HG03095 (cell line): Measurements from ENCODE around the gene RAB9B.
"Not testable (repeated sequence)": the region's sequence is repeated elsewhere in the genome, so short reads cannot be mapped to it uniquely, and the experiment has no call there.

Experiments used
- ATAC-seq: cut with Tn5 transposase; IDR thresholded peaks from one replicate; pipeline ENCODE4 v1.9.1; 2021; ENCODE audit warnings: moderate library complexity; ENCODE audit not compliant: unreplicated experiment

Gene RAB9B, protein sequence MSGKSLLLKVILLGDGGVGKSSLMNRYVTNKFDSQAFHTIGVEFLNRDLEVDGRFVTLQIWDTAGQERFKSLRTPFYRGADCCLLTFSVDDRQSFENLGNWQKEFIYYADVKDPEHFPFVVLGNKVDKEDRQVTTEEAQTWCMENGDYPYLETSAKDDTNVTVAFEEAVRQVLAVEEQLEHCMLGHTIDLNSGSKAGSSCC

DNA sequence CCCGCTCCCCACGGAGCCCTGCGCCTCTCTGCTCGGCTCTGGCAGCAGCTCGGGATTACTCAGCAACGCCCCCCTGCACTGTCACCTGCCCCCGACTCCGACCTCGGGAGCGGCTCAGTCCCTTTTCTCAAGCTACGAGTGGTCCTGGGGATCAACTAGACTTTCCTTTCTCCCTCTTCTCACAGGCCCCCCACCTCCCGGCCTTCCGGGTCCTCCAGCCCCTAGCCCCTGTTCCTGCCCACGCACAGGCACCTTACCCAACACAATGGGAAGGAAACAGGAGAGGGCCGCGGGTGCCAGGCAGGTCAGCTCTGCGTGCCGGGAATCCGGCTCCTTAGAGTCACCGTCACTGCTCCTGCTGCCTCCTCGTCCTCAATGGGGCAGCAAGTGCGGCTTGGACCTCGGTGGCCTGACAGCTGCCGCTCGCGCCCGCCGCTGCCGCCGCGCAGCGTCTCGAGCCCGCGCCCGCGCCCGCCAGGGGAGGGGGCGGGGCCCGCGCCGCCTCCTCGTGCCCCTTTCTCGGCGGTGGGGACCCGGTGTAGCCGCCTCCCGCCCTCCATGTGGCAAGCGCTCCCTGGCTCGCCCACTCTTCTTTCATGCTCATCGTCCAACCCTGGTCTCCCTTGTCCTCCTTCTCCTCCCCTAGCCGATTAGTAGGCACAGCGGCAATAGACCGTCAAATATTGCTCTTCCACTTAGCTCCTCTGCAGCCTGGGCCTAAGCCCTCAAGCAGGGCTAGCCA, at the start of gene RAB9B:
Gene RAB9B, minus strand, starts transcription at position 455 of the 742 bp plus-strand sequence. CDS start 6,473 bp downstream, outside the sequence.
- ATAC-seq = peak; percentile 37

DNA sequence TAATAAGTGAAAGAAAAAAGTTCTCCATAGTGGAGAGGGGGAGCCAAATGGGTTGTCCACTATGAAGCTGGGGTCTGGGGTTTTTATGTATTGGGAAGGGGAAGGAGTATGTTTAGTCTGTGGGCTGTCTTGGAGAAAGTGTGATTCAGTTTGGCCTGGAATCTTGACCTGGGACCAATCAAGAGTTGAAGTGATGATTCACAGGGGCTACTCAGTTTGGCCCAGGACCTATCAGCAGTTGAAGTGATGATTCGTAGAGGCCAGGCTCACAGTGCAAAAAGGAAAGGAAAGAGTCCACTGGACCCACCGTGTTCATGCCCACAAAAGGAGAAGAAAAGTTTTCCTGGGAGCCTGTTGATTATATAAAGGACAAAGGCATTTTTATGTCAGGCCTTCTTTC, 47.3 kb upstream of the RAB9B start:
- ATAC-seq = no peak

DNA sequence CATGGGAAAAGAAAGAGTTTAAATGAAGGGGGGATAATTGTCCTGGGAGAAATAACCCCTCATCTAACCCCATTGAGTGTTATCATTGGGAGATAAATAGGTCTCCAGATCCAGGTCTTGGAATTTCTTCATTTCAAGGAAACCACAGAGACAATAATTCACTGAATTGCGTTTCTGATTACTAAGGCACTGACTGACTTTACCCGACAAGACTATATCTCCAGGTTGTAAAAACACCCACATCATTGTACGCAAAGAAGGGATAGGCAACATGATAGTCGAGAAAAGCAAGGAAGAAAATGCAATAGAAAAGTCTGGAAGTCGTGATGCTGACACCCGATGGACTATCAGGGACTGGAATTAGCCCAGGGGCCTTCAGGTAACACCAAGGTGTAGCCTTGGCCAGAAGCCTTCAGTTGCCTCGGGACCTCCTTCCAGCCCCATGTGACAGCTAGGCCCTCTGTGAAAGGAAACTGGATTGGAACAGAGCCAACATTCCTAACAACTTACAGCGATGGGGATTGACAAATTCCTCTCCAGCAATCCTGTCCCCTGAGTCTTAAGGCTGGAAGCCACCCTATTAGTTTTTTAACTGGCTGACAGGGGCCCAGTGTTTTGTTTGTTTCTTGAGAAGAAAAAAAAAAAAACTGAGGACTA, 46.5 kb upstream of the RAB9B start:
- ATAC-seq = no peak

DNA sequence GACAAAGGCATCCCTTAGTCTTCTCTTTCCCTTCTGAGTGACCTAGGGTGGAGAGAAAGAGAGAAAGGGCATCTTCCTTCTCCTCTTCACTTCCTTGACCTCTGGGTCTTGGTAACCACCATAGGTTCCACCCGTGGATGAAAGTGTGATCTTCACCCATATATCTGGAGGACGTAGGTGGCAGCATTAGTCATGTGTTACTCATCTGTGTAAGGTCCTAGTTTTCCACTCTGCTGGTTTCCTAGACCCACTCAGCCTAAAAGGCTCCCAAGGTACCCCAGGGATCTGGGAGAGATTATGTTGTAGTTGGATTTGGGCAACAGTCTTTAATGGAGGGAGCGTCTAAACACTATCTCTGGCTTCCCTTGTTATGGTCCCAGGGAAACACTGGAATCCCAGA, 45.5 kb upstream of the RAB9B start:
- ATAC-seq = no peak

DNA sequence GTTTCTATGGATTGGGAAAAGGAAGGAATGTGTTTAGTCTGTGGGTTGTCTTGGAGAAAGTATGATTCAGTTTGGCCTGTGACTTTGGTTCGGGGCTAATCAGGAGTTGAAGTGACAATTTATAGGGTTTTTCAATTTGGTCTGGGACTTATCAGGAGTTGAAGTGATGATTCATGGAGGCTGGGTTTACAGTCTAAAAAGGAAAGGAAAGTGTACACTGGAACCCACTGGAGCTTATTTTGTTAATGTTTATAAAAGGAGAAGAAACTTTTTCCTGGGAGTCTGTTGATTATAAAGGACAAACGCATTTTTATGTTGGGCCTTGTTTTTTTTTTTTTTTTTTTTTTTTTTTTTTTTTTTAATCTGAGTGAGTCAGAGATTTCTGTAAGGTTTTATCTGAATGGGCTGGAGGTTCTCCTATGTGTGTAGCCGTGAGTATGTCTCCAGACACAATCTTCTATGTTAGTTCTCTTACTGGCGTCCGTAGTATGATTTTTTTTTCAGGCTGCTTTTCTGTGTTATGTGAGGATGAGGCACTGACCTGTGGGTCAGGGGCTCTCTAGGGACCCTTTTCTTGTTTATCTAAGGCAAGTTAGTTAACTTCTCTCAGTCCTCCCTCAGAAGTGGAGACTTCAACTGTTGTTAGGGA, 33.0 kb upstream of the RAB9B start:
- no peak for ATAC-seq

DNA sequence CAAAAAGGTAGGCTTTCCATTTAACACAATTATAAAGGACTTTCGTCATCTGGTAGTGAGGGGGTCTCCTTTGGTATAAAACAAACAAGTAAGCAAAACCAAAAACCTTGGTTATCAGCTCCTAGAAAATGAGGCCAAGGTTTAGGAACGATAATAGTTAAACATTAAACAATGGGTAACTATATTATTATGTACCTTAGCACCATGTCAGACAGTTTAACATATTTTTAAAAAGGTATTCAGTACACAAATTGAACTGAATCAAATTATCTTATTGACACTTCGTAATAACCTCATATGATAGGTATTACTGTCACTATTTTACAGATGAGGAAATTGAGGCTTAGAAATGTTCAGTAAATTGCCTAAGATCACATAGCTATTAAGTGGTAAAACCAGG, 32.1 kb upstream of the RAB9B start:
- ATAC-seq = no peak

DNA sequence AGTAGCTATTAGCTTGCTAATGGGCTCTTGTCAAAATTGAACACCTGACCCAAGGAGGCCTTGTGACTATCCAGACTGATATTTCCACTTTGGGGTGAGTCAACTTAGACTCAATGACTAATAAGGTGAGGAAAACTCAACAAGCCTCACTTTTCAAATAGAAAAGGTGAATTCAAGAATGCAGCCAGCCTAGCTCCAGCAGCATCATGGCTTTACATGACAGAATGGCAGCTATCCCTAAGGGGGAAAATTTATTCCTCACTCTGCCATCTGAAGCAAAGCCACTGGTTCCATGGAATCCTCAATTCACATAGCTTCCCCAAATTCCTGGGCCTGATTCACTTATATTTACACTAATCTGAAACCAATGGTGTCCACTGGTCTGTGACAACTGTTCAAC, 29.1 kb upstream of the RAB9B start:
- ATAC-seq = no peak

DNA sequence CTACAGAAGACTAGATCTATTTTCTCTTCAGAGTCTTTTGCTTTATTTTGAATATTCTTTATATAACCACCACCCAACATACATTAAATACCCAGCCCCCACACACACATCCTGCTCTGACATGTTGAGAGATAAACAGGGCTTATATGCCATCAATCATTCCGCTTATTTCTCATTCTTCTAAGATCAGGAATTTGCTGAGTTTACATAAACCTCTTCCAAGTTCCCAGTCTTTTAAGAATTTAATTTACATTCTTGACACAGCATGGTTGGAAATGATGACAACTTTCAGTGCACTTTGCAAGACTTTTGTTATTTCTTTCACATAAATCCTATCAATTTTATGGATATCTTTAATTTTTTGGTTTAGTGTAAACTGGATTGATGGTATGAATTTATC, 17.5 kb upstream of the RAB9B start:
- no peak for ATAC-seq

DNA sequence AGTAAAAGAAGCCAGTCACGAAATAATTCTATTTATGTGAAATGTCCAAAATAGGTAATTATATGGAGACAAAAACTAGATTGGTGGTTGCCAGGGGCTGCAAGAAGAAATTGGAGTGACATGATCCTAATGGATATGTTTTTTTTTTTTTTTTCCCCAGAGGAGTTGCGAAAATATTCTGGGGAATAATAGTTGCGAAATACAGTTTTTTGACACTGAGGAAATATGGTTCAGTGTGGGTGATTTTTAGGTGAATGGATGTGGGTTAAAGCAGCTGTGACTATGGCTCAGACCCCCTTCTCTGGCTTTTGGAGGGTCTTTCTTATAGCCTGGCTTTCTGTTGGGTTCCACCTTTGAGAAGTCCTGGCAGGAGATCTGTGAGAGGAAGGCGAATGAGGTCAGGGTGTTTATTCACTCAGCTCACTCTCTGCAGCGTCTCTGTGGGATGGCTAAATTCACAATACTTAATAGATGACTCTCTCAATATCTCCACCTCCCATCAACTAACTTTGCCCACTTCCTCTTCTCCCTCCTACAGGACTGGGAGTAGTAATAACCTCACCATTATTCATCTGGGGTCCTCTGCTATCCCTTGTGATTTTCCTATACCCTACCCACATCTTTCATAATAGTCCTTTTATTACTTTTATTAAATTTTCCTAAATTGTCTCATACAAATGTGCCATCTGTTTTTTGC, 15.3 kb upstream of the RAB9B start:
- no peak for ATAC-seq

DNA sequence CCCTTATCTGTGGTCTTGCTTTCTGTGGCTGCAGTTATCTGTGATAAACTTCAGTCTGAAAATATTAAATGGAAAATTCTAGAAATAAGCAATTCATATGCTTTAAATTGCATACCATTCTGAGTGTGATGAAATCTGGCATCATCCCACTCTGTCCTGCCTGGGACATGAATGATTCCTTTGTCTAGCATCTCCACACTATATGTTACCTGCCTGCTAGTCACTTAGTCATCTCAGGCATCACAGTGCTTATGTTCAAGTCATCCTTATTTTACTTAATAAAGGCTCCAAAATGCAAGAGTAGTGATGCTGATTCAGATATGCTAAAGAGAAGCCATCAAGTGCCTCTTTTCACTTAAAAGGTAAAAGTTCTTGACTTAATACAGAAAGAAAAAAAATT, 14.3 kb upstream of the RAB9B start:
- ATAC-seq = no peak

DNA sequence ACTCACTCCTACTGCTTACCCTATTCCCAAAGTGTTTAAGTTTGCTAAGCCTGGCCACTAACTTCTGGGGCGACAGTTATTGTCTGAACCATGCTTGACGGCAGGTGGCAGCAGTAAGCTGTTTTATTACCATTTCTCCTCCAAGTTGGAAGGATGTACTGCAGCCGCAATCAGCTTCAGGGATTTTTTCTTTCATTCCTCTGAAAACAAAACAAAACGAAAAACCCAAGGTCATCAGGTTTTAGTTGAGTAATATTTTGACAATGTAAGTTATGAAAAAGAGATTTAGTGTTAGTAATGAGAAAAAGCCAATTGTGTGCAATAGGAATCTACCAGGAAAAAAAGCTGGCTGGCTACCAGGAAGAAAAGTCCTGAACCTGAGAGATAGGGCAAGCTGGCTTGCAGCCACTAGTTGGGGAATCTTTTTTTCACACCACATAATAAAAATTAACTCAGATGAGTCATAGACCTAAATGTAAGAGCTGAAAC, 13.2 kb upstream of the RAB9B start:
- peak; percentile 72 for ATAC-seq

DNA sequence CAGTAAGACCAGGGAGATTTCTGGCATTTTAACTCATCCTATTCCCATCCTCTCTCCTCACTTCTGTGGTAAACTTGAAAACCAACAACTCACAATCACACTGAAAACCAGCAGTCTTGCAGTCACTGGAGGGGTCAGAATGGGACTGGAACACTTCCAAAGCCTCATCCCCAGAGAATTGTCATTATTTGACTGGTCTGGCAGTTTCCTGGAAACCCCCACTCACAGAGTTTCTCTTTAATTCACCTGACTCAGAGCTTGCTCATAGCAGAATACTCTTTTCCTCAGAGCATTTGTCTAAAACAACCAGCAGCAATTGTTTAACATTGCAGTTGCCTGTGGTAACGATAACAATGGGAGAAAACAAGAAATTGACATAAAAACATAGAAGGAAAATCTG, 7.3 kb upstream of the RAB9B start:
- no peak for ATAC-seq

DNA sequence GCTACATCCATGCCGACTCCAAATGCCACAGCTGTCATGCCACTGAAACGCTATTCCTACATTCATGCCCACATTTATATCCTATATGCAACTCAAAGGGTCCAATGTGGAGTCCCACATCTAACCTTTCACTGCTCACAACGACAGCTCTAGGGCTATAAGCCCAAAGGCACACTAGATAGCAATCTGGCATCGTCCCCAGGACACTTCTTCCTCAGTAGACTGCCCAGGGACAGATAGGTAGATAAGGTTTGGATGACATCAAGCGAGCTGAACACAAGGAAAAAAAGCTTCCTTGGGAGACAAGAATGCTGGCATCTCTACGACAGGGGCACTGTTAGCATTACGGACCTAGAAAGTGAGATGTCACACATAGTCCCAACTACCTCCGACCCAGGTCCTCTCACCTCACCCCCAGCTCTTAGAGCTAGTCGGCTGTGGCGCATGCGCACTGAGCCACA, 685 bp downstream of the RAB9B start:
- ATAC-seq = peak; percentile 85

DNA sequence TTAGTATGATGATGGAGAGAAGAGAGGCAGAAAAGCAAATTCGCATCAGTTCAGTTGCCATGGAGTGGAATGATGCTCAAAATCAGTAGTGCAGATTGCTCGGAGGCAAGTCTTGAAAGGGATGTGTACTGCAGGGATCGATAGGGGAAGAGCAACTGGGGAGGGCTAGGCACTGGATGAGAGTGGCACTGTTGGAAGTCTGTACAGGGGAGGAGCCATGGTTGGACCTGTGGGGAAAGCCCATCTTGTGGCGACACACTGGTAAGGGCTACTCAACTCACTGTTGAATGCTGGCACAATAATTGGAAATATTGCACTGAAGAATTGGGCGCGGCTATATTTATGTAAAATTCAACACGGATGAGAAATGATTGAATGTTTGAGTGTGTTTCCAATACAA, 1.2 kb downstream of the RAB9B start:
- ATAC-seq = no peak

DNA sequence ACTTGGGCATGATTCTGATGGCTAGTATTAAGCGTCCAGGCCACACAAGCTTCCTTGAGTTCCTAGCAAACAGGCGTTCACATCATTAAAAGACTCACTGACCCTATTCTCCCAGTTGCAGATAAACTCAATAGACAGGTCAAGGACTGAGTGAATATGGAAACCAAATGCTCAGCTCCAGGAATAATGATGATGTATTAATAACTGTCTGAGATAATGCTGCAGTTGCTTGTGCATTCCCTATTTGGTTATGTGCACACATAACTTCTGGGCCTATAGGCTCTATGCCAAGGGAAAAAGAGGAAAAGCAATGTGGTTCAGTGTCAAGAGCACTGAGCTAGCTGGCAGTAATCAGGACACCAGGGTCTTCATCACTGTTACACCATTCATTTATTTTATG, 3.5 kb downstream of the RAB9B start:
- no peak for ATAC-seq

DNA sequence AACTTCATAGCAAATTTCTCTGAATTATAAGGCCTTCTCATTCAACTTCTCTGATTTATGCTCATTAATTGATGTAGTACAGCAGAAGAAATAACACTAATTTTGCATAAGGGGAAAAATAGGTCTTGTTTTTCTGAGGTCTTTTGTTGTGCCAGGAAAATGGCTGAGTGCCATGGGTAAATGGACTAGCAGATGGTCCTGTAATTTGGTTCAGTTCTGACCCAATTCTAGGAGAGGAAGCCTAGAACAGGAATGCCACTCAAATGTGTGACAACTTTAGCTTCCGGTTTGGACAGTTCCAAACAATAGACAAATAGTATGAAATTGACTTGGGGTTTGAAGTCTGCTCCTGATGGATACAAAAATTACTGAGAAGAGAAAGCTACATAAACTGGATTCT, 6.2 kb downstream of the RAB9B start:
- ATAC-seq = no peak

DNA sequence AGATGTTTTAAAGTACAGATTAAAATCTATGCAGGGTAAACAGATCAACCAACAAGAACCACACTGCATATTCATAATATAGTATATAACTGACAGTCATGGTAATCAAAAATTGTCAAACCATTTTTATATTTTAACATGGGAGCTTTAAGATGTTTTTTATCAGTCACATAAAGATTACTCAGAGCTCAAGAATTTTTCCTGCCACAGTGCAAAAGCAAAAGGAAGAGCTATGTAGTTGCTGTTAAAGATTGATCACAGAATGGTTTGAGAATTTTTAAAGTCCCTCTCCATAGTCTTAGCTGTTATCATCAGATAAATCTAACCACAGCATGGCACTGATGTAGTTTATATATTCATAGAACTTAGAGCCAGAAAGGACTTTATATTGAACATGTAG, 8.5 kb downstream of the RAB9B start:
- ATAC-seq = no peak

DNA sequence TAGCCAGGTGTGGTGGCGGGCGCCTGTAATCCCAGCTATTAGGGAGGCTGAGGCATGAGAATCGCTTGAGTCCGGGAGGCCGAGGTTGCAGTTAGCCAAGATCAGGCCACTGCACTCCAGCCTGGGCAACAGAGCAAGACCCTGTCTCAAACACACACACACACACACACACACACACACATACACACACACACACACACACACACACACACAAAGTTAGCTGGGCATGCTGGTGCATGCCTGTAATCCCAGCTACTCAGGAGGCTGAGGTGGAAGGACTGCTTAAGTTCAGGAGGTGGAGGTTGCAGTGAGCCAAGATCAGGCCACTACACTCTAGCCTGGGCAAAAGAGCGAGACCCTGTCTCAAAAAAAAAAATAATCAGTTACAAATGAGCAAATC, 11.3 kb downstream of the RAB9B start:
- not testable (repeated sequence) for ATAC-seq

DNA sequence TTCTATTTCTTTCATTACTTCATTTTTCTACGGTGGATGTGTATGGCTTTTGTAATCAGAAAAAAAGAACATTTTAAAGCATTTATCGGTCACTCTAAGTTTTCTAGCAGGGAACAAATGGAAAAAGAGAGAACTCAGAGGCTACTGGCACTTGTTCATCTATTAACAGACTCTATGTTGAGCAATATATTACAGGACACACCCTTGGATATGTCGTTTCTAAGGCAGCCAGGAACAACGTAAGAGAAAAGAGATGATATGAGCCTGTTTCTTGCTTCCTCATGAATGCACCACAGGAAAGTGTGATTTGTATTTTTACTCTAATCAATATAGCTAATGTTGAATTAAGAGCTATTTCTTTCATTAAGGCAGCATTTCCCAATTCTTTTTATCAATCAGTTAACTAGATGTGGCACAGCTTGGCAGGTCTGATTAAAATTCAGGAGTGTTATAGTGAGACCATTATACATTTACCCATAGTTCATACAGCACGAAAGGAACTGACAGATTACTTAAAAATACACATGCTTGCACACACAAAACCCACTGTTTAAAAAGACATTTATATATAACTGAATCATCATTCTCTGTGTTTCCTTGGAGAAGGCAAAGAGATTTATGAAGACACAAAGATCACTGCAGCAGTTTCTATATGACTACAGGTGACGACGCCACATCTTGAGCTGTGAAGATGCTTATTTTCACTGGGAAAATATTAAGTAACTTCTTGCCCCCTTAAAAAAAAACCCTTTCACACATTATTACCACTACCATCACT, 13.0 kb downstream of the RAB9B start:
- no peak for ATAC-seq

DNA sequence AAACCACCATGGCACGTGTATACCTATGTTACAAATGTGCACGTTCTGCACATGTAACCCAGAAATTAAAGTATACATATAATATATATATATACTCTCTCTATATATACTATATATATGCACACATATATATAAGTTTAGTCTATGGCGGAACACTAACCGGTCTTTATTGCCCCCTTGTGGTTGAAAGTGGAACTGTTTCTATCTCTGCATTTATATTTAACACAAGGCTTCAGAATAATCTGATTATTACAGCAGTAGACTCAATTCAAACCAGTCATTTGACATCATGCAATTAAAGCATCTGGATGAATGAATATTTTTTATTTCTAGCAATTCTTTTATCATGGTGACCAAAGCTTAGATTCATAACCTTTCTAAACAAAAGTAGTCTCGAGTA, 14.6 kb downstream of the RAB9B start:
- no peak for ATAC-seq
